Keratinocyte (primary cell): ENCODE results near the gene ANKRA2. TPM values are rescaled to one million over a fixed set of nuclear protein-coding genes. Genes with fewer than 3 reads are reported as not detected.

Experiments
- DNase-seq: peaks from one replicate; pipeline ENCODE4 v3.0.0-alpha.2; 2011; ENCODE audit warnings: low read depth, missing footprints, low spot score
- FAIRE-seq: peaks from 2 replicates; lab custom pipeline; 2011; peaks lifted over from hg19 to GRCh38; lab: Jason Lieb, UNC
- H2AFZ ChIP-seq: 2 replicates; pipeline ENCODE4 v1.6.0; 2012; ENCODE audit warnings: low read length, control low read depth, inconsistent platforms; ENCODE audit not compliant: control insufficient read depth
- H3K27ac ChIP-seq: 2 replicates; pipeline ENCODE4 v1.5.1; 2011; ENCODE audit warnings: low read length; ENCODE audit not compliant: control insufficient read depth, insufficient read depth
- H3K27me3 ChIP-seq: 3 replicates; pipeline ENCODE4 v1.6.0; 2011; ENCODE audit warnings: low read length; ENCODE audit not compliant: control insufficient read depth, insufficient read depth; ENCODE audit errors: extremely low read depth
- H3K36me3 ChIP-seq, 2 experiments: 2 replicates in 1 of 2; 3 replicates in 1 of 2; pipeline ENCODE4 v1.5.1; 2011; ENCODE audit warnings: low read length in 2 of 2, mild to moderate bottlenecking in 1 of 2; ENCODE audit not compliant: control insufficient read depth in 2 of 2, insufficient read depth in 2 of 2; ENCODE audit errors: extremely low read depth in 1 of 2
- H3K4me1 ChIP-seq: 3 replicates; pipeline ENCODE4 v1.5.1; 2011; ENCODE audit warnings: low read length; ENCODE audit not compliant: control insufficient read depth, insufficient read depth; ENCODE audit errors: extremely low read depth
- H3K4me2 ChIP-seq: 3 replicates; pipeline ENCODE4 v1.6.0; 2011; ENCODE audit warnings: low read depth, low read length; ENCODE audit not compliant: control insufficient read depth, insufficient read depth; ENCODE audit errors: extremely low read depth
- H3K4me3 ChIP-seq, 3 experiments: fragments of 200-600 bp in 1 of 3; sonication (generic) in 1 of 3; 2 replicates in 2 of 3; 3 replicates in 1 of 3; pipeline ENCODE4 v1.5.1; 2011 to 2016; ENCODE audit warnings: low read length in 3 of 3, mild to moderate bottlenecking in 3 of 3, control low read depth in 2 of 3, inconsistent platforms in 1 of 3, low read depth in 1 of 3, mixed read lengths in 1 of 3, mixed run types in 1 of 3, moderate library complexity in 1 of 3; ENCODE audit not compliant: control insufficient read depth in 2 of 3, insufficient read depth in 2 of 3; ENCODE audit errors: extremely low read depth in 1 of 3
- H3K79me2 ChIP-seq: 2 replicates; pipeline ENCODE4 v1.6.0; 2012; ENCODE audit warnings: low read length; ENCODE audit not compliant: control insufficient read depth, insufficient read depth
- H3K9ac ChIP-seq: 3 replicates; pipeline ENCODE4 v1.6.0; 2011; ENCODE audit warnings: low read length; ENCODE audit not compliant: control insufficient read depth, insufficient read depth; ENCODE audit errors: extremely low read depth
- H3K9me1 ChIP-seq: 3 replicates; pipeline ENCODE4 v1.6.0; 2011; ENCODE audit warnings: low read length; ENCODE audit not compliant: control insufficient read depth, insufficient read depth; ENCODE audit errors: extremely low read depth
- H3K9me3 ChIP-seq: 2 replicates; pipeline ENCODE4 v1.5.1; 2012; ENCODE audit warnings: low read depth, low read length; ENCODE audit not compliant: control insufficient read depth
- H4K20me1 ChIP-seq: 3 replicates; pipeline ENCODE4 v1.6.0; 2011; ENCODE audit warnings: low read length; ENCODE audit not compliant: control insufficient read depth, insufficient read depth; ENCODE audit errors: extremely low read depth
- CTCF ChIP-seq, 3 experiments: IDR thresholded peaks in 1 of 3; conservative IDR thresholded peaks in 1 of 3; optimal IDR thresholded peaks in 1 of 3; 2 replicates in 2 of 3; 3 replicates in 1 of 3; pipeline versions ENCODE3 to v1.5.1; 2011; ENCODE audit warnings: low read length in 3 of 3, mild to moderate bottlenecking in 3 of 3, moderate library complexity in 2 of 3, control low read depth in 1 of 3, inconsistent platforms in 1 of 3; ENCODE audit not compliant: insufficient read depth in 2 of 3; ENCODE audit errors: extremely low read depth in 1 of 3
- EZH2 ChIP-seq: IDR thresholded peaks from one replicate; pipeline ENCODE4 v1.6.1; 2012; ENCODE audit warnings: inconsistent platforms, mild to moderate bottlenecking, low read length, moderate library complexity
- dilution Hi-C: fragments of 300-500 bp; cut with MboI; formaldehyde crosslinking; loops from one replicate; pipeline ENCODE4 v1.7.0; 2020; ENCODE audit warnings: low sequenced_read_pairs; ENCODE audit not compliant: extremely low pct_ligation_motif_present
- polyA plus RNA-seq, 5 experiments: library from polyadenylated mRNA; depleted of rRNA in 3 of 5; stranded (reverse) in 3 of 5; stranded (forward) in 1 of 5; unstranded in 1 of 5; fragments of >200 nt; gene quantifications; 1 replicate in 1 of 5; 2 replicates in 3 of 5; 3 replicates in 1 of 5; pipeline versions ENCODE4 v1.2.1 to v1.2.3, GENCODE V29; 2011 to 2012; ENCODE audit warnings: missing spikeins in 2 of 5, low read depth in 1 of 5, low replicate concordance in 1 of 5

The ANKRA2 gene
- polyA plus RNA-seq, 1 donor (not counting 4 experiments of a cell fraction or from before 2014, with no cell fraction given): 20.6 TPM

- Histone ChIP-seq H3K27ac (no peak overlapping the region), H3K79me2 (no peaks in the 10 kb centered on the region), H2AFZ (peak overlapping the region; percentile 84), H3K27me3 (no peaks in the 10 kb centered on the region), H3K4me3 (no peak overlapping the region), H4K20me1 (no peaks in the 10 kb centered on the region), H3K9me3 (no peaks in the 10 kb centered on the region), H3K4me2 (peak overlapping the region; percentile 45), H3K9ac (no peak overlapping the region), H3K9me1 (no peaks in the 10 kb centered on the region), H3K36me3 (no peaks in the 10 kb centered on the region), H3K4me1 (peaks cover 22% of the 10 kb centered on the region)
- DNase-seq: peak; percentile 58
- TF ChIP-seq CTCF (optimal IDR thresholded peaks at IDR 0.05 in 1 of 3, IDR thresholded peaks at IDR 0.05 in 1 of 3, conservative IDR thresholded peaks at IDR 0.05 in 1 of 3; ENCODE audit: extremely low read depth in 1 of 3, insufficient read depth in 2 of 3, low read length in 3 of 3) (peak; percentile 85 to 92 (median 91)), EZH2 (no peak)
- dilution Hi-C loops: no loop called here
- peak; percentile 99 for FAIRE-seq
Observed at GRCh38 chr5:73519531-73520283, 45.7 kb downstream of the ANKRA2 start.

GRCh38 chr5:73515232-73515631, 50.2 kb downstream of the ANKRA2 start:
- Histone ChIP-seq H3K4me2 (peak overlapping the region; percentile 31), H4K20me1 (no peaks in the 10 kb centered on the region), H3K4me1 (peaks cover 14% of the 10 kb centered on the region), H3K9me3 (no peaks in the 10 kb centered on the region), H3K27me3 (no peaks in the 10 kb centered on the region), H3K9ac (no peak overlapping the region), H2AFZ (peak overlapping the region; percentile 22), H3K9me1 (no peaks in the 10 kb centered on the region), H3K79me2 (no peaks in the 10 kb centered on the region), H3K4me3 (no peak overlapping the region), H3K36me3 (no peaks in the 10 kb centered on the region), H3K27ac (no peak overlapping the region)
- DNase-seq: no peak
- TF ChIP-seq CTCF (optimal IDR thresholded peaks at IDR 0.05 in 1 of 3, IDR thresholded peaks at IDR 0.05 in 1 of 3, conservative IDR thresholded peaks at IDR 0.05 in 1 of 3; ENCODE audit: extremely low read depth in 1 of 3, insufficient read depth in 2 of 3, low read length in 3 of 3) (no peak), EZH2 (no peak)
- no peak for FAIRE-seq
- dilution Hi-C loops: no loop called here
